H1 (cell line): ENCODE results near the gene APLN.

Experiments used
- GTF2F1 ChIP-seq: IDR thresholded peaks from 2 replicates; pipeline ENCODE4 v1.6.1; 2012; ENCODE audit warnings: low read depth, low read length, improper control_type of control experiment, borderline replicate concordance
- HDAC6 ChIP-seq: IDR thresholded peaks from one replicate; pipeline ENCODE4 v1.7.1; 2012; ENCODE audit warnings: low read depth, mild to moderate bottlenecking, inconsistent platforms, low read length, moderate library complexity
- KDM1A ChIP-seq: fragments of 200-600, 300-600 bp; sonication (generic); IDR thresholded peaks from 2 replicates; pipeline ENCODE4 v1.7.1; 2016; ENCODE audit warnings: mild to moderate bottlenecking, low read length, borderline replicate concordance
- POLR2A ChIP-seq, 2 experiments: IDR thresholded peaks; 1 replicate in 1 of 2; 2 replicates in 1 of 2; pipeline ENCODE4 v1.6.1; 2011; ENCODE audit warnings: low read depth in 2 of 2, low read length in 2 of 2, mild to moderate bottlenecking in 2 of 2; ENCODE audit errors: control extremely low read depth in 1 of 2
- POLR2AphosphoS5 ChIP-seq: IDR thresholded peaks from 2 replicates; pipeline ENCODE4 v1.6.1; 2011; ENCODE audit warnings: low read depth, low read length
- TEAD4 ChIP-seq: IDR thresholded peaks from 2 replicates; pipeline ENCODE4 v1.6.1; 2012; ENCODE audit warnings: low read depth, low read length, inconsistent platforms, mixed read lengths
- TF ChIP-seq, protein P1 (sequence below), 3 experiments: IDR thresholded peaks; 1 replicate in 2 of 3; 2 replicates in 1 of 3; pipeline versions ENCODE4 v1.5.1 to v1.6.1; 2011; ENCODE audit warnings: low read length in 3 of 3, mild to moderate bottlenecking in 3 of 3, inconsistent platforms in 2 of 3, low read depth in 1 of 3, moderate library complexity in 1 of 3; ENCODE audit not compliant: insufficient read depth in 1 of 3; ENCODE audit errors: control extremely low read depth in 1 of 3
- TF ChIP-seq, protein P2 (sequence below): IDR thresholded peaks from 2 replicates; pipeline ENCODE4 v1.6.1; 2011; ENCODE audit warnings: low read length, improper control_type of control experiment
- TF ChIP-seq, protein P3 (sequence below): IDR thresholded peaks from 2 replicates; pipeline ENCODE4 v1.6.1; 2012; ENCODE audit warnings: low read length, inconsistent platforms
- TF ChIP-seq, protein P4 (sequence below): IDR thresholded peaks from 2 replicates; pipeline ENCODE4 v1.6.1; 2012; ENCODE audit warnings: inconsistent platforms

DNA sequence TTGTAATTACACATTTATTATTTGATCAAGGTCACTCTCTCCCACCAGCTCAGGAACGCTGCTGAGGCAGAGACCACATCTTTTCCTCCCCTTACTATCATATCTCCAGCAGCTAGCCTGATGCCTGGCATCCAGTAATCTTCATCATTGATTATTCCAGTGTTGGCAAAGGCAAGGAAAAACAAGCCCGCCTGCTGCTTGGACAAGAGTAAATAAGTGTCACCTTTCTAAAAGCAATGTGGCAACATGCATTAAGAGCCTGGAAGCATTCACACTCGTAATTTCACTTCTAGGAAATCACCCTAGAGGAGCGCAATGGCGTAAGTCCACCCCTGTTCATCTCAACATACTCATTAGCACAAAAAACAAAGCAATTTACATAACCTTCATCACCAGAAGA, 54.8 kb downstream of the APLN start:
- TF ChIP-seq POLR2A (IDR thresholded peaks at IDR 0.05; ENCODE audit: control extremely low read depth in 1 of 2, low read depth in 2 of 2, low read length in 2 of 2) (no peak), GTF2F1 (no peak), HDAC6 (no peak), POLR2AphosphoS5 (no peak), KDM1A (no peak), TEAD4 (no peak)
- TF ChIP-seq, protein P1, sequence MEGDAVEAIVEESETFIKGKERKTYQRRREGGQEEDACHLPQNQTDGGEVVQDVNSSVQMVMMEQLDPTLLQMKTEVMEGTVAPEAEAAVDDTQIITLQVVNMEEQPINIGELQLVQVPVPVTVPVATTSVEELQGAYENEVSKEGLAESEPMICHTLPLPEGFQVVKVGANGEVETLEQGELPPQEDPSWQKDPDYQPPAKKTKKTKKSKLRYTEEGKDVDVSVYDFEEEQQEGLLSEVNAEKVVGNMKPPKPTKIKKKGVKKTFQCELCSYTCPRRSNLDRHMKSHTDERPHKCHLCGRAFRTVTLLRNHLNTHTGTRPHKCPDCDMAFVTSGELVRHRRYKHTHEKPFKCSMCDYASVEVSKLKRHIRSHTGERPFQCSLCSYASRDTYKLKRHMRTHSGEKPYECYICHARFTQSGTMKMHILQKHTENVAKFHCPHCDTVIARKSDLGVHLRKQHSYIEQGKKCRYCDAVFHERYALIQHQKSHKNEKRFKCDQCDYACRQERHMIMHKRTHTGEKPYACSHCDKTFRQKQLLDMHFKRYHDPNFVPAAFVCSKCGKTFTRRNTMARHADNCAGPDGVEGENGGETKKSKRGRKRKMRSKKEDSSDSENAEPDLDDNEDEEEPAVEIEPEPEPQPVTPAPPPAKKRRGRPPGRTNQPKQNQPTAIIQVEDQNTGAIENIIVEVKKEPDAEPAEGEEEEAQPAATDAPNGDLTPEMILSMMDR (IDR thresholded peaks at IDR 0.05; ENCODE audit: control extremely low read depth in 1 of 3, insufficient read depth in 1 of 3, low read depth in 1 of 3, low read length in 3 of 3): no peak
- TF ChIP-seq, protein P2, sequence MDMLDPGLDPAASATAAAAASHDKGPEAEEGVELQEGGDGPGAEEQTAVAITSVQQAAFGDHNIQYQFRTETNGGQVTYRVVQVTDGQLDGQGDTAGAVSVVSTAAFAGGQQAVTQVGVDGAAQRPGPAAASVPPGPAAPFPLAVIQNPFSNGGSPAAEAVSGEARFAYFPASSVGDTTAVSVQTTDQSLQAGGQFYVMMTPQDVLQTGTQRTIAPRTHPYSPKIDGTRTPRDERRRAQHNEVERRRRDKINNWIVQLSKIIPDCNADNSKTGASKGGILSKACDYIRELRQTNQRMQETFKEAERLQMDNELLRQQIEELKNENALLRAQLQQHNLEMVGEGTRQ: no peak
- TF ChIP-seq, protein P3, sequence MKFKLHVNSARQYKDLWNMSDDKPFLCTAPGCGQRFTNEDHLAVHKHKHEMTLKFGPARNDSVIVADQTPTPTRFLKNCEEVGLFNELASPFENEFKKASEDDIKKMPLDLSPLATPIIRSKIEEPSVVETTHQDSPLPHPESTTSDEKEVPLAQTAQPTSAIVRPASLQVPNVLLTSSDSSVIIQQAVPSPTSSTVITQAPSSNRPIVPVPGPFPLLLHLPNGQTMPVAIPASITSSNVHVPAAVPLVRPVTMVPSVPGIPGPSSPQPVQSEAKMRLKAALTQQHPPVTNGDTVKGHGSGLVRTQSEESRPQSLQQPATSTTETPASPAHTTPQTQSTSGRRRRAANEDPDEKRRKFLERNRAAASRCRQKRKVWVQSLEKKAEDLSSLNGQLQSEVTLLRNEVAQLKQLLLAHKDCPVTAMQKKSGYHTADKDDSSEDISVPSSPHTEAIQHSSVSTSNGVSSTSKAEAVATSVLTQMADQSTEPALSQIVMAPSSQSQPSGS: no peak
- TF ChIP-seq, protein P4, sequence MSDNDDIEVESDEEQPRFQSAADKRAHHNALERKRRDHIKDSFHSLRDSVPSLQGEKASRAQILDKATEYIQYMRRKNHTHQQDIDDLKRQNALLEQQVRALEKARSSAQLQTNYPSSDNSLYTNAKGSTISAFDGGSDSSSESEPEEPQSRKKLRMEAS: no peak
